Hippocampal formation (tissue), 2 donors: ENCODE measurements around the gene TMEM255B.

Experiments used
- DNase-seq, 2 donors: peaks; one replicate each; lab custom pipeline; 2025; lab: John Stamatoyannopoulos, UW

Gene TMEM255B

DNA sequence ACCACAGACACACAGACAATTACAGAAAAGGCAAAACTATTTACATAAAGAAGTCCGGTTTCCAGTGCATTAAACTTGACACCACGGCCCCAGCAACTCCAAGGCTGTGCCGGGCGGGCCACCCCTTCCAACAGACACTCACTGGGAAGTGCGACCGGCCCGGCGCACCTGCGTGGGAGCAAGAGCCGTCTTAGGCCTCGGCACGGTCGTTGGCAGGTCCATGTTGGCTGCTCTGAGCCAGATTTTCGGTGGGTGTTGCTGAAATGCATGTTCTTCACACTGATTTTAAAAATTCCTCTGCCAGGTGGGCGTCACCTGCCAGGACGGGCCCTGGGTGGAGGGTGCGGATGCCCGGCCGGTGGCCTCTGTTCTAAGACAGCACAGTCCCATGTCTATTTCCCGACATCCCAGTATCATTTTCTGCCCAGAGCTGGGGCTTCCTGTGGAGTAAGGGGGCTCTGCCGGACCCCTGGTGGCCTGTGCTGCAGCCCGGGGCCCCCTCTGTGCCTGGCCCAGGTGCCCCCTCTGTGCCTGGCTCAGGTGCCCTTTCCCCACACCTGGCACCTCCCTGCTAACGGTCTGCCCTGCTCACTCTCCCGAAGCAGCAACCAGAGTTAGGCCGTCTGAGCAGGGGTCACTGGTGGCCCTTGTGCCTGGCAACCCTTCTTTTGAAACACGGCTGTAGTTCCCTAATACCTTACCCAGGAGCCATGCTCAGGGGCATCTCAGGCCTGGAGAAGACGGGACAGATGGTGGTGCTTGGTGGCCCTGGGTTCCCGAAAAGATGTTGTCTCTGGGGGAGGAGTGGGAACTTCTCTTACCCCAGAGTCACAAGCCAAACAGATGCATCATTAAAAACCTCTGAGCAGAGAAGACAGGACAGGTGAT, 9.2 kb downstream of the TMEM255B start:
- DNase-seq, result no peak

DNA sequence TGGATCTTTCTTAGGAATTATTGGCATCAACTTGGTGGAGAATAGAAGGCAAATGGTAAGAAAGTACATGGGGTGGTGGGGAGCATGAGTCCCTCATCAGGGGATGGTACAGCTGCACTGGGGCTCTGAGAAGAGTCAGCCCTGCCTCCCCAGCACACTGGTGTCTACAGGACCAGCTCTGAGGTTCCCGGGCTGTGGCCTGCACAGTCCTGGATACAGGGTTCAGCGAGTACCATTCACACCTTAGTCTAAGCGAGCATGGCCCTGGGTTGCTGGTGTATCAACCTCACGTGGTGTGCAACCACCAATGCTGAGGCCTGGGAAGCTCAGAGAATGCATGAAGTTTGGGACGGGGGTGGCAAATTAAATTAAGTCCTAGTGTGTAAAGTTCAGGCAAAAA, 10.1 kb downstream of the TMEM255B start:
- DNase-seq, result no peak

GRCh38 chr13:113769881-113770280, 10.9 kb downstream of the TMEM255B start:
- DNase-seq, result no peak

DNA sequence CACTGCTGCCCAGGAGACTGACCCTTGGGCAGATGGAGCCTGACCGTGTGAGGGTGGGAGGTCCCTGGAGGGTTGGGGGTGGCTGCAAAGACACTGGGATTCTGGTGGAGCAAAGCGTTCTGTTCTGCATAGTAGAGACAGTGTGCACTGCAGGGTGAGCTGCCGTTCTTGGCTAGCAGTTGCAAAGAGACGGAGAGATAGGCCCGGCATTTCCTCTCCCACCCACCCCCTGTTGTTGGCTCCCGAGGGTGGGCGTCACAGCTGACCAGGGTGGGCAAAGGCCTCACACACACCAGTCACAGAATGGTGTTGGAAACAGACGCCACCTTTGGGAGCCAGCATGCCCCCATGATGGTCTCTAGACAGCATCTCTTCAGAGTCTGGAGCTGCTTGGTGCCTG, 11.4 kb downstream of the TMEM255B start:
- no peak for DNase-seq

- no peak for DNase-seq
These were observed 11.9 kb downstream of the TMEM255B start for GRCh38 chr13:113770937-113771336.

GRCh38 chr13:113771709-113772331, 12.8 kb downstream of the TMEM255B start:
- no peak for DNase-seq

- DNase-seq, result no peak
These were observed 15.4 kb downstream of the TMEM255B start for GRCh38 chr13:113774177-113775107.

DNA sequence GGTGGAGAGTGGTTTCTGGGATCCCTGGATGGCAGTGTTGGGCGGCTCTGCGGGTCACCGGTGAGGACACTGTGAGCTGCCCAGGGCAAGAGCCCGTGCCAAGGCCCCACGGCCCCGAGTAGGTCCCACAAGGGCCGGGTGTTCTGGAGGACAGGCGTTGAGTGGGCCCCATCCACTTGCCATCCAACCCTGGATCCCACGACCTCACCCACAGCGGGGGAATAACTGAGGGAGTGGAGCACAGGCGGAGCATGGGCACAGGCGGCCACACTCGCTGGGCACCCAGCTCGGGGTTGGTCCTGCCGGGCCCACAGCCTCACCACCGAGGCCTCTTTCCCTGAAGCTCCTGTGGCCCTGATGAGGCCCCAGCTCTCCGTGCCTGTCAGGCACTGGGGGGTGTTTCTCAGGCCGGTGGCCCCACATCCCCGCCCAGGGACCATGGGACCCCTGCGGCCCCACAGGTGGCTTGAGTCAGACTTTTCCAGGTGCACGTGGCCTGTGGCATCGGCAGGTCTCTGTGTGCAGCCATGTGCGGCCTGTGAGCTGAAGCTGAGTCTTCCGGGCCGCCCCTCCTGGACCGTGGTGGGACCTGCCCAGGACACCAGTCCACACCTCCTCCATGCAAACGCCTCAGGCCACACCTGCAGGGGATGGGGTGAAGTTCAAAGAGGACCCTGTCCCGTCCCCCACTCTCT, 16.6 kb downstream of the TMEM255B start:
- DNase-seq, result no peak

- no peak for DNase-seq
These were observed 17.5 kb downstream of the TMEM255B start for GRCh38 chr13:113776231-113777125.

DNA sequence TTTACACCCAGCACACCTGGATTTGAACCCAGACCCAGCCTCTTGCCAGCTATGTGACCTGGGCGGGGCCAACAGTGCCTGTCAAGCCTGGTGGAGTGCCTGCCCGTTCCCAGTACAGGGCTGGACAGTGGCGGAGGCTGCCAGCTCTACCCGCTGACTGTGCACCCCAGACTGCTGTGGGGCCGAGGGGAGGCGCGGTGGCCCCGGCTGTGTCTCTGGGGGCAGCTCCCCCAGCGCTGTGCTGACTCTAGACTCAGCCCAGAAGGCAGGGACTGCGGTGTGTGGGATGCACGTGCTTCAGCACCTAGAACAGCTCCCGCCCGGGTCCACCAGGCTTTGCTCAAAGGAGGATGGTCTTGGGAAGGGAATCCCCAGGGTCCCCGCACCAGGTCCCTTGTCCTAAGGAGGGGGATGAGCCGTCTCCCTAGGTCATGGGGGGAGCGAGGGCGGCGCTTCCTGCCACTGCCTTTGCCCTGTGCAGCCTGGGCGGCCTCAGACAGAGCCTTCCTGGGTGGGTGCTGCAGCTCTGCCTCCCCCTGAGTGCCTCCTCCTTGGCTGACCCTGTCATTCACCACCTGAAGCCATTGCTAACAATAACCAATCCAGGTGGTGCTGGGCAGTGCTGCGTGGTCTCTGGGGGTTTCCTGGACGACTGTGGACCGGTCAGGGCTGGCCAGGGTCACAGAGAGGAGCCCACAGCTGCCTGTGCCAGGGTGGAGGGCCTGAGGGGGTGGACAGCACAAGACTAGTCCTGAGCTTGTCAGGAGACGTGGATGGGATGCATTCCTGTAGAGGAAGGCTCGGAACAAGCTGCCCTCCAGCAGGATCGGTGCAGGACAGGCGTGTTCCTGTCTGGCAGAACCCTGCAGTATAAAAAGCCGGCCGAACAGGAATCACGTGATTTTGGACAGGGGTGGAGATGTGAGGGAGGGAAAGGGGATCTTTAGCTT, 18.6 kb downstream of the TMEM255B start:
- DNase-seq, result no peak

DNA sequence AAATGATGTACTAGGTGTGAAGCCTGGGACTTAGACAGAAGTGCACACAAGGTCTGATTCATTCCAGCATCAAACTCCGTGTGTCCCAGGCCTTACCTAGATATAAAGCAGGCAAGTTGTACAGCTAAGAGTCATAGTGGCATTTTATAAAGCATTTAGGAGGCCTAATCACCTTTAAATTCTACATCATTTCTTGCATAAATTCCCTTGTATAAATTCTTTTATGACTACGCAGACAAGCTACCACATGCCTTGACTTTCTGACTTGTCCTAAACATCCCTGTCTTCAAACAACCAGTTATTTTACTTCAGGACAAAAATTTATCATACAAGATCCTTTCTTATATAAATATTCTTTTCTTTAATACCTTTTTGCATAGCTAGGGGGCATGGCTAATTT, 22.5 kb downstream of the TMEM255B start:
- DNase-seq, result no peak

DNA sequence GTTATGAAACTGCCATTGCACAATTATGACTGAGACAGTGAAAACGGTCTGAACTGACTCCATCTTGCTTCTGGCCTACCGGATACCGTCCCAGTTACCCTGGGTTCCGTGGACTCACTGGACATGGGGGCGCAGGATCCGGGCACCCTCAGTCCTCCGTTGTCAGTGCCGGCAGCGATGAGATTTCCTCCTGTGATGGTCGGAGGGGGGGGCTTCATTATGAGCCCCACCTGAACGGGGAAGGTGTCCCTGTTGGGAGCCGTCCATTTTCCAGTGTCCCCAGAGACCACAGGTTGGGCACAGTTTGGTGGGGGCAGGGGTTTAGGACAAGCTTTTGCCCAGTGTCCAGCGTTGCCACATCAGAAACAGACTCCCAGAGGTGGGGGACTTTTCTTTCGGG, 23.4 kb downstream of the TMEM255B start:
- no peak for DNase-seq

DNA sequence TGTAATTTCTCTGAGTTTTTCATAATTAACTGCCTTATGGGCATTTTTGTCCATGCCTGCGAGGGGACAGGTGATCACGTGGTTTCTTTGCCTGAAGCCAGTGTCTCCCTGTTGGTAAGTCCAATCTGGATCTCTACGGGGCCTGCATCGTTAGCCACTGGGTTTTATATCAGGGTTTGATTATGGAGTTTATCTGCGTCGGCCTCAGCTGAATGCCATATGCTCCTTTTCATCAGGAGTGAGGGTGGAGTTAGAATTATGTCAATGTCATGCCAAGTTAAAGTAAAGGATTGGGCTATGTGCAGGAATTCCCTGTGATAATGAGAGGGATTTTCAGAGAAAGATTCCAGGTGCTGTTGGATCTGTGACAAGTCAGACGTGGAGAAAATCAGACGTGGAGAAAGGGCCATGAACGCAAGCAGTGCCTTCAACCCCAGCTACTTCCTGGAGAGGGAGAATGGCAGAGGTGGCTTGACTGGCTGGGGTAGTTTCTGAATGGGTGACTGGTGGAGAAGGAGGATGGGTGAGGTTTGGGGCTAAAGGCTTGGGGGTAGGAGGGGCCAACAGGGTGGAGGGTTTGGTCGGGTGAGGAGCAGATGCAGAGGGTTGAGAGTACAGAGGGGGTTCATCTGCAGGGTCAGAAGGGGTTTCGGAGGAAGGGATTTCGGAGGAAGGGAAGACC, 24.3 kb downstream of the TMEM255B start:
- DNase-seq, result no peak

DNA sequence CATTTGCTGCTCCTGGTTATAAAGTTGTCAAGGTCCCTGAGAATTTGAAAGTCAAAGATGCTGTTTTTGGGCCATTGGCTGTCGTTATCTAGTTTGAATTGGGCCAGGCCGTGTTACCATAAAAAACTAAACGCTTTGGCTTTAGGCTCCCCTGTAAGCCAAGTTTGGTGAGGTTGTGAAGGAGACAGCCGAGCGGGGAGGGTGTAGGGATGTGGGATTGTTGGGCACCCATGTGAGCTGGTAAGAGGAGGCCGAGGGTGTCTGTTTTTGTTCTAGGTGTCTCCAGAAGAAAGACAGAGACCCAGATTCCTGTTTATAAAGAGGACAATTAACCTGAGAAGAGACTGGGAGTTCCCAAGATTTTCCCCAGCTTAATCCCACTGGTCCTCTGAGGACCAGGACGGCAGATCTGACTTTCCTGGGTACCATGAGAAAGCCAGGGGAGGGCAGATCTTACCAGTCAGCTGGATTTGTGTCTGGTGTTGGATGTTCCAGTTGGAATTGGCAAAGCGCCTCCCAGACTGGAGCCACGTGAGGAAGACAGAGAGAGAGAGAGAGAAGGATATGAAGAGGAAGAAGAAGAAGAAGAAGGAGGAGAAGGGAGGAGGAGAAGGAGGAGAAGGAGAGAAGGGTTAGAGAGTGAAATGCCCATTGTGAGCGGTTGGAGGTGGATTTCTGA, 25.1 kb downstream of the TMEM255B start:
- DNase-seq, result no peak

GRCh38 chr13:113784645-113785024, 25.6 kb downstream of the TMEM255B start:
- DNase-seq, result no peak

DNA sequence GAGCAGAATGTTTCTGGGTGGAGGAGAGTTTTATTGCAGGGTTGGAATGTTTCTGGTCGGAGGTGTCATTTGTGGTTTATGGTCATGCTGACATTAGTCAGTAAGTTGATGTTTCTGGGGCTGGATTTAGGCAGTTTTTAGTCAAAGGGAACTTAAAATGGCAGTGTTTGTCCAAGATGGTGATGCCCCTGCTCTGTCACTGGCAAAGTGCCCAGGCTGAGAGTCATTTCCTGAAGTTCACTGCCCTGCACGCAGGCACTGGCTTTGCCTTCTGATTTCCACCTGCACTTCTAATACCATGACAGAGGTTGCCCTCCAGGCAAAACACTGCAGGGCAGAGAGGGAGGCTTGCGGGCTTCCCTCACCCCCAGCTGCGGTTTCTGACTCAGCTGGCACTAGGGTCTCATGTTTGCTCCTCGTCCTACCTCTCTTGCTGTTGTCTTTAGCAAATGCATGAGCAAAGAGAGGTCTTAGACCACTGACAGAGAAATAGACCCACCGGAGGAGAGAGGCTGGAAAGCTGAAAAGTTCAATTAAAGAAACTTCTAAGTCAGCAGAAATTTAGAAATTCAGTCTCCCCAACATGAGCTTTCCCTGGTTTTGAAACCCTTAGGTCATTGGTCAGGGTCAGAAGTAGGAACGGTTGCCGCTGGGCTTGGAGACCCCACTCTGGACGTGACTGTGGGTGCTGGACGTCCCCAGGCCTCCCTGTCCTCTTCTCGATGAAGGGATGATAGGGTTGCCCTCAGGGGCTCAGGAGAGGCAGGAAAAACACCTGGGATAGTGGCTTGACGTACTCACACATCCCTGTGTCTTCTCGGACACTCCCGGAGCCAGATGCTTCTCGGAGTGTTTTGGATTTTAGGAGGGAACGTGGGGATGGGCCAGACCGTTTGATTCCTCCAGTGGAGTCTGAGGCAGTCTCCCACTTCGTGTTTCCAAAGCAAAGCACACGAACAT, 26.3 kb downstream of the TMEM255B start:
- no peak for DNase-seq

- DNase-seq, result no peak
These were observed 27.3 kb downstream of the TMEM255B start for GRCh38 chr13:113786262-113786841.
